ENCODE data around the gene SMIM29.

SMIM29 gene

GRCh38 chr6:34235307-34236130 is 13.3 kb downstream of the SMIM29 start:
- peak; percentile 68 to 85 for DNase-seq (ENCODE audit: low read depth in 2 of 2)
- H3K4me3 ChIP-seq (replicated peaks in 1 of 2; ENCODE audit: low read depth in 2 of 2, low read length in 2 of 2) = peak overlapping the region; percentile 8 to 14
- TF ChIP-seq CTCF (IDR thresholded peaks at IDR 0.05; ENCODE audit: low read depth, low read length) = peak; percentile 2

GRCh38 chr6:34234667-34235306 is 14.0 kb downstream of the SMIM29 start:
- no peak overlapping the region for H3K4me3 ChIP-seq (replicated peaks in 1 of 2; ENCODE audit: low read depth in 2 of 2, low read length in 2 of 2)
- no peak for TF ChIP-seq CTCF (IDR thresholded peaks at IDR 0.05; ENCODE audit: low read depth, low read length)
- no peak for DNase-seq (ENCODE audit: low read depth in 2 of 2)

- TF ChIP-seq CTCF (IDR thresholded peaks at IDR 0.05; ENCODE audit: low read depth, low read length) = no peak
- DNase-seq (ENCODE audit: low read depth in 2 of 2) = no peak
- no peak overlapping the region for H3K4me3 ChIP-seq (replicated peaks in 1 of 2; ENCODE audit: low read depth in 2 of 2, low read length in 2 of 2)
Measured at GRCh38 chr6:34233867-34234266, 14.9 kb downstream of the SMIM29 start.

- H3K4me3 ChIP-seq (replicated peaks in 1 of 2; ENCODE audit: low read depth in 2 of 2, low read length in 2 of 2) = no peak overlapping the region
- peak in 1 of 2 donors; percentile 50 for DNase-seq (ENCODE audit: low read depth in 2 of 2)
- no peak for TF ChIP-seq CTCF (IDR thresholded peaks at IDR 0.05; ENCODE audit: low read depth, low read length)
Measured at GRCh38 chr6:34232901-34233300, 15.9 kb downstream of the SMIM29 start.

- no peak for DNase-seq (ENCODE audit: low read depth in 2 of 2)
- no peak for TF ChIP-seq CTCF (IDR thresholded peaks at IDR 0.05; ENCODE audit: low read depth, low read length)
- no peak overlapping the region for H3K4me3 ChIP-seq (replicated peaks in 1 of 2; ENCODE audit: low read depth in 2 of 2, low read length in 2 of 2)
Measured at GRCh38 chr6:34231566-34232336, 17.1 kb downstream of the SMIM29 start.

- no peak for TF ChIP-seq CTCF (IDR thresholded peaks at IDR 0.05; ENCODE audit: low read depth, low read length)
- DNase-seq (ENCODE audit: low read depth in 2 of 2) = peak in 1 of 2 donors; percentile 24
- H3K4me3 ChIP-seq (replicated peaks in 1 of 2; ENCODE audit: low read depth in 2 of 2, low read length in 2 of 2) = no peak overlapping the region
Measured at GRCh38 chr6:34230653-34231371, 18.0 kb downstream of the SMIM29 start.

Measured in cardiac fibroblast (primary cell).